CD4-positive, alpha-beta memory T cell (primary cell): ENCODE data around the gene TPSG1. TPM values are rescaled to one million over a fixed set of nuclear protein-coding genes. Genes with fewer than 3 reads are reported as not detected.
A peak's percentile ranks its signal among the peaks of the same experiment; 100 is the strongest.

ENCODE experiments used
- CTCF ChIA-PET: fragments of 350-600 bp; sonication (Branson Sonifier 250); formaldehyde crosslinking; loops from one replicate; lab custom pipeline; 2021; ENCODE audit warnings: inconsistent platforms; ENCODE audit not compliant: partially characterized antibody; lab: Charles Lee
- POLR2A ChIA-PET: fragments of 350-600 bp; sonication (Branson Sonifier 250); formaldehyde crosslinking; loops from one replicate; lab custom pipeline; 2021; ENCODE audit not compliant: partially characterized antibody; lab: Charles Lee
- DNase-seq, 5 donors: peaks; one replicate each; pipeline versions ENCODE4 v3.0.0 to v3.0.0-alpha.2; 2020 to 2022; ENCODE audit warnings: mixed read lengths in 1 of 5
- H3K27ac ChIP-seq: one replicate; pipeline ENCODE4 v1.7.0; 2013; ENCODE audit warnings: low read depth, low read length
- H3K27me3 ChIP-seq: 2 replicates; pipeline ENCODE4 v1.7.0; 2013; ENCODE audit warnings: mild to moderate bottlenecking, low read length, moderate library complexity; ENCODE audit not compliant: insufficient read depth
- H3K36me3 ChIP-seq: 2 replicates; pipeline ENCODE4 v1.7.0; 2013; ENCODE audit warnings: mild to moderate bottlenecking, low read length, moderate library complexity; ENCODE audit not compliant: insufficient read depth
- H3K4me1 ChIP-seq: 2 replicates; pipeline ENCODE4 v1.7.0; 2013; ENCODE audit warnings: mild to moderate bottlenecking, low read length, moderate library complexity; ENCODE audit not compliant: insufficient read depth
- H3K4me3 ChIP-seq, 2 donors: one replicate each; pipeline ENCODE4 v1.7.0; 2013; ENCODE audit warnings: low read length in 2 of 2, mild to moderate bottlenecking in 1 of 2
- H3K9me3 ChIP-seq, 2 donors: one replicate each; pipeline ENCODE4 v1.7.0; 2013; ENCODE audit warnings: low read length in 2 of 2, control low read depth in 1 of 2; ENCODE audit not compliant: control insufficient read depth in 1 of 2
- H3K27ac Mint-ChIP-seq, 7 donors: one replicate each; pipeline ENCODE4 v1.8.0; 2020 to 2021; ENCODE audit warnings: mixed read lengths in 7 of 7, mild to moderate bottlenecking in 6 of 7, inconsistent platforms in 3 of 7, moderate library complexity in 3 of 7
- H3K27me3 Mint-ChIP-seq, 2 donors: one replicate each; pipeline ENCODE4 v1.8.0; 2020 to 2021; ENCODE audit warnings: mixed read lengths in 2 of 2
- H3K36me3 Mint-ChIP-seq, 2 donors: one replicate each; pipeline ENCODE4 v1.8.0; 2020 to 2021; ENCODE audit warnings: mixed read lengths in 2 of 2, inconsistent platforms in 1 of 2, mild to moderate bottlenecking in 1 of 2
- H3K4me1 Mint-ChIP-seq, 4 donors: one replicate each; pipeline ENCODE4 v1.8.0; 2020 to 2021; ENCODE audit warnings: mixed read lengths in 4 of 4, mild to moderate bottlenecking in 1 of 4
- H3K4me3 Mint-ChIP-seq, 8 donors: one replicate each; pipeline ENCODE4 v1.8.0; 2020 to 2021; ENCODE audit warnings: mixed read lengths in 8 of 8, mild to moderate bottlenecking in 7 of 8, moderate library complexity in 6 of 8, inconsistent platforms in 3 of 8
- H3K9me3 Mint-ChIP-seq, 8 donors: one replicate each; pipeline ENCODE4 v1.8.0; 2020 to 2021; ENCODE audit warnings: mixed read lengths in 8 of 8, mild to moderate bottlenecking in 5 of 8, inconsistent platforms in 3 of 8, moderate library complexity in 1 of 8
- intact Hi-C: fragments of 100-400 bp; cut with micrococcal nuclease; formaldehyde crosslinking; loops from one replicate; pipeline ENCODE4 v1.15.1; 2023
- polyA plus RNA-seq, 2 donors: library from polyadenylated mRNA; unstranded; fragments of 300-500 nt; fragmentation: Illumina TruSeq; gene quantifications; one replicate each; pipeline ENCODE4 v1.2.3, GENCODE V29; 2021
- total RNA-seq, 2 experiments: library from RNA; stranded (reverse); gene quantifications; one replicate each; pipeline ENCODE4 v1.2.3, GENCODE V29; 2021

TPSG1 gene
- total and polyA plus RNA-seq, 4 experiments from 2014 or later, result not detected

GRCh38 chr16:1221628-1222552 lies 3.2 kb downstream of the TPSG1 start:
- ChIA-PET CTCF (no interaction called here), POLR2A (no interaction called here)
- Histone ChIP-seq H3K4me1 (no peaks in the 10 kb centered on the region), H3K36me3 (no peaks in the 10 kb centered on the region), H3K9me3 (no peaks in the 10 kb centered on the region), H3K27me3 (no peaks in the 10 kb centered on the region), H3K4me3 (no peak overlapping the region), H3K27ac (no peak overlapping the region)
- DNase-seq, result peak in 1 of 5 donors; percentile 20
- intact Hi-C loops, result no loop called here
- no peak overlapping the region for H3K4me3 Mint-ChIP-seq
- no peaks in the 10 kb centered on the region for H3K36me3 Mint-ChIP-seq
- H3K9me3 Mint-ChIP-seq, result no peaks in the 10 kb centered on the region
- H3K4me1 Mint-ChIP-seq, result no peaks in the 10 kb centered on the region
- peak overlapping the region in 1 of 7 donors; percentile 70 for H3K27ac Mint-ChIP-seq
- peaks cover 1 to 4% of the 10 kb centered on the region in 2 donors for H3K27me3 Mint-ChIP-seq

- Histone ChIP-seq H3K36me3 (no peaks in the 10 kb centered on the region), H3K9me3 (no peaks in the 10 kb centered on the region), H3K4me1 (no peaks in the 10 kb centered on the region), H3K27me3 (no peaks in the 10 kb centered on the region), H3K27ac (no peak overlapping the region), H3K4me3 (no peak overlapping the region)
- POLR2A ChIA-PET, result no interaction called here
- intact Hi-C loops, result no loop called here
- Mint-ChIP-seq H3K4me3 (no peak overlapping the region), H3K36me3 (no peaks in the 10 kb centered on the region), H3K27me3 (peaks cover 1 to 4% of the 10 kb centered on the region in 2 donors), H3K27ac (peak overlapping the region in 1 of 7 donors; percentile 70), H3K4me1 (no peaks in the 10 kb centered on the region), H3K9me3 (no peaks in the 10 kb centered on the region)
- CTCF ChIA-PET, result no interaction called here
- peak in 1 of 5 donors; percentile 3 for DNase-seq
Measured at GRCh38 chr16:1220841-1221627, 4.0 kb downstream of the TPSG1 start.

- no peak overlapping the region for H3K27ac ChIP-seq
- ChIA-PET POLR2A (no interaction called here), CTCF (no interaction called here)
- intact Hi-C loops, result no loop called here
- no peak for DNase-seq
- peaks cover 1 to 4% of the 10 kb centered on the region in 2 donors for H3K27me3 Mint-ChIP-seq
- no peaks in the 10 kb centered on the region for H3K36me3 Mint-ChIP-seq
- H3K4me1 Mint-ChIP-seq, result no peaks in the 10 kb centered on the region
- H3K4me3 Mint-ChIP-seq, result no peak overlapping the region
- H3K27ac Mint-ChIP-seq, result no peak overlapping the region
- H3K4me3 ChIP-seq, result no peak overlapping the region
- H3K9me3 Mint-ChIP-seq, result no peaks in the 10 kb centered on the region
- no peaks in the 10 kb centered on the region for H3K9me3 ChIP-seq
- H3K4me1 ChIP-seq, result no peaks in the 10 kb centered on the region
- no peaks in the 10 kb centered on the region for H3K36me3 ChIP-seq
- H3K27me3 ChIP-seq, result no peaks in the 10 kb centered on the region
Measured at GRCh38 chr16:1220098-1220728, 4.9 kb downstream of the TPSG1 start.

- intact Hi-C loops, result no loop called here
- POLR2A ChIA-PET, result no interaction called here
- H3K4me1 Mint-ChIP-seq, result no peaks in the 10 kb centered on the region
- peak in 1 of 5 donors; percentile 26 for DNase-seq
- Histone ChIP-seq H3K27me3 (no peaks in the 10 kb centered on the region), H3K36me3 (no peaks in the 10 kb centered on the region), H3K27ac (no peak overlapping the region), H3K9me3 (no peaks in the 10 kb centered on the region), H3K4me3 (no peak overlapping the region), H3K4me1 (no peaks in the 10 kb centered on the region)
- peaks cover 1 to 4% of the 10 kb centered on the region in 2 donors for H3K27me3 Mint-ChIP-seq
- CTCF ChIA-PET, result no interaction called here
- H3K36me3 Mint-ChIP-seq, result no peaks in the 10 kb centered on the region
- H3K27ac Mint-ChIP-seq, result no peak overlapping the region
- no peaks in the 10 kb centered on the region for H3K9me3 Mint-ChIP-seq
- no peak overlapping the region for H3K4me3 Mint-ChIP-seq
Measured at GRCh38 chr16:1218930-1219611, 6.0 kb downstream of the TPSG1 start.

- Histone ChIP-seq H3K27me3 (no peaks in the 10 kb centered on the region), H3K36me3 (no peaks in the 10 kb centered on the region), H3K27ac (no peak overlapping the region), H3K9me3 (no peaks in the 10 kb centered on the region), H3K4me1 (no peaks in the 10 kb centered on the region), H3K4me3 (no peak overlapping the region)
- Mint-ChIP-seq H3K27me3 (peaks cover 1 to 3% of the 10 kb centered on the region in 2 donors), H3K4me3 (no peak overlapping the region), H3K27ac (no peak overlapping the region), H3K36me3 (no peaks in the 10 kb centered on the region), H3K9me3 (no peaks in the 10 kb centered on the region), H3K4me1 (no peaks in the 10 kb centered on the region)
- POLR2A ChIA-PET, result no interaction called here
- intact Hi-C loops, result no loop called here
- peak in 1 of 5 donors; percentile 33 for DNase-seq
- CTCF ChIA-PET, result no interaction called here
Measured at GRCh38 chr16:1218061-1218929, 6.8 kb downstream of the TPSG1 start.

GRCh38 chr16:1217526-1217925 lies 7.5 kb downstream of the TPSG1 start:
- Histone ChIP-seq H3K4me1 (no peaks in the 10 kb centered on the region), H3K9me3 (no peaks in the 10 kb centered on the region), H3K36me3 (no peaks in the 10 kb centered on the region), H3K27ac (no peak overlapping the region), H3K4me3 (no peak overlapping the region), H3K27me3 (no peaks in the 10 kb centered on the region)
- intact Hi-C loops, result no loop called here
- POLR2A ChIA-PET, result no interaction called here
- Mint-ChIP-seq H3K9me3 (no peaks in the 10 kb centered on the region), H3K4me3 (no peak overlapping the region), H3K36me3 (no peaks in the 10 kb centered on the region), H3K27ac (no peak overlapping the region), H3K4me1 (no peaks in the 10 kb centered on the region), H3K27me3 (peaks cover 1 to 3% of the 10 kb centered on the region in 2 donors)
- CTCF ChIA-PET, result no interaction called here
- DNase-seq, result no peak
